T47D (cell line): ENCODE data around the gene ARHGEF40.

ENCODE experiments used
- DNase-seq, 2 experiments: peaks; one replicate each; pipeline versions ENCODE4 v3.0.0 to v3.0.0-alpha.2; 2011 to 2012; ENCODE audit warnings: low read depth in 1 of 2, low spot score in 1 of 2
- JUND ChIP-seq: IDR thresholded peaks from 2 replicates; pipeline ENCODE4 v1.6.1; 2012; ENCODE audit warnings: low read depth
- in situ Hi-C: cut with HindIII; loops from 2 replicates; pipeline ENCODE4 v1.10.0; 2016; ENCODE audit warnings: low sequenced_read_pairs, low pct_unique_long_range_greater_than_20kb

ARHGEF40 gene

DNA sequence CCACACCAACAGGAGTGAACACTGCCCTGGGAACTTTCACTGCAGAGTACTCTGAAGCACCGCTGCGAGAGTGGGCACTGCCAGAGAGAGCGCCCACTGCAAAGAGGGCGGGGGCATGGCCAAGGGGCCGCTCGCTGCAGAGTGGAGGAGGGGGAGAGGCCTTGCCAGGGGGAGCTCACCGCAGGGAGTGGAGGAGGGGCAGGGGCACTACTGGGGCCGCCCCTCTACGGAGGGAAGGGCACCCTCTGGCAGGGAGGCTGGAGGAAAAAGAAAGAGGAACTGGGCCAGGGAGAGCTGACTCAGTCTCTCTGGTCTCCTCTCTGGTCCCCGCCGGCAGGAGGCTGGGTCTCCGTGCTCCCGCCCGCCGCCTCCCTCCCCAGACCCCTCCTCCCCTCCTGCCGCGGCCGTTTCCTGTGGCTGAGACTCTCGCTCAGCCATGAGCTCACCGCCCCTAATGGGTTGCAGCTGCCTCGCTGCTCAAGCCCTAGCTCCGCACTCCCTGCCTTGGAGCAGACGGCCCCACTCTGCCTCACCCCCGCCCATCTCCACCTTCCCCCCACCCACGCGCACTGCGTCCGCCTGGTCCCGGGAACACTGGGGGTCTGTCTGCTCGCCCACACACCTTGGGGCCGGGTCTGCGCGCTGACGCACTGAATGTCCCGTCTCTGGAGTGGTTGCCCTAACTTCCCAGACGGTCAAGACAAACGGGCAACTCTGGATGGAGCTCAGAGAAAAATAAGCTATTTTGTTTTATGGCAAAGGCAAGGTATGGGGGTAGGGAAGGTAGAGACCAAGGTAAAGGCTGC lies 1.3 kb downstream of the ARHGEF40 start:
- in situ Hi-C loops = no loop called here
- TF ChIP-seq JUND = no peak
- no peak for DNase-seq

GRCh38 chr14:21072031-21072473 lies 1.9 kb downstream of the ARHGEF40 start:
- in situ Hi-C loops = no loop called here
- no peak for DNase-seq
- TF ChIP-seq JUND = no peak

DNA sequence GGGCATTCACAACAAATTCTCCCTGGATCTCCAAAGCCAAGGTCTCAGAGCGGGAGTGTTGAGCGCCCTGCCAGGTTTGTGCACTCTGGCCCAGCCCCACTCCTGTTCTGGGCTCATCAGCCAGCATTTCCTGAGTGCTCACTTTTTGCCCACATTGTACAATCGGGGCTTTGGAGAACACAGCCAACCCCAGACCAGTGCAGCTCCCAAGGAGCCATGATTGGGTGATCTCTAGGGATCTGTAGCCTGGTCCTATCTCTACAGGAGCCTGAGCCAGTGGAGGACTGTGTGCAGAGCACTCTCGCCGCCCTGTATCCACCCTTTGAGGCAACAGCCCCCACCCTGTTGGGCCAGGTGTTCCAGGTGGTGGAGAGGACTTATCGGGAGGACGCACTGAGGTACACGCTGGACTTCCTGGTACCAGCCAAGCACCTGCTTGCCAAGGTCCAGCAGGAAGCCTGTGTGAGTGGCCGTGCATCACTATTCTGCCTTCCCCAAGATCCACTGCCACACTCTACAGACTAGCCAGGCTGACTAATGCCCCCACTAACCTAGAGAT lies 2.8 kb downstream of the ARHGEF40 start:
- TF ChIP-seq JUND = no peak
- in situ Hi-C loops = no loop called here
- DNase-seq = no peak

DNA sequence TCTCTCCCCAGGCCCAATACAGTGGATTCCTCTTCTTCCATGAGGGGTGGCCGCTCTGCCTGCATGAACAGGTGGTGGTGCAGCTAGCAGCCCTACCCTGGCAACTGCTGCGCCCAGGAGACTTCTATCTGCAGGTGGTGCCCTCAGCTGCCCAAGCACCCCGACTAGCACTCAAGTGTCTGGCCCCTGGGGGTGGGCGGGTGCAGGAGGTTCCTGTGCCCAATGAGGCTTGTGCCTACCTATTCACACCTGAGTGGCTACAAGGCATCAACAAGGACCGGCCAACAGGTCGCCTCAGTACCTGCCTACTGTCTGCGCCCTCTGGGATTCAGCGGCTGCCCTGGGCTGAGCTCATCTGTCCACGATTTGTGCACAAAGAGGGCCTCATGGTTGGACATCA lies 3.8 kb downstream of the ARHGEF40 start:
- TF ChIP-seq JUND = no peak
- in situ Hi-C loops = no loop called here
- no peak for DNase-seq

DNA sequence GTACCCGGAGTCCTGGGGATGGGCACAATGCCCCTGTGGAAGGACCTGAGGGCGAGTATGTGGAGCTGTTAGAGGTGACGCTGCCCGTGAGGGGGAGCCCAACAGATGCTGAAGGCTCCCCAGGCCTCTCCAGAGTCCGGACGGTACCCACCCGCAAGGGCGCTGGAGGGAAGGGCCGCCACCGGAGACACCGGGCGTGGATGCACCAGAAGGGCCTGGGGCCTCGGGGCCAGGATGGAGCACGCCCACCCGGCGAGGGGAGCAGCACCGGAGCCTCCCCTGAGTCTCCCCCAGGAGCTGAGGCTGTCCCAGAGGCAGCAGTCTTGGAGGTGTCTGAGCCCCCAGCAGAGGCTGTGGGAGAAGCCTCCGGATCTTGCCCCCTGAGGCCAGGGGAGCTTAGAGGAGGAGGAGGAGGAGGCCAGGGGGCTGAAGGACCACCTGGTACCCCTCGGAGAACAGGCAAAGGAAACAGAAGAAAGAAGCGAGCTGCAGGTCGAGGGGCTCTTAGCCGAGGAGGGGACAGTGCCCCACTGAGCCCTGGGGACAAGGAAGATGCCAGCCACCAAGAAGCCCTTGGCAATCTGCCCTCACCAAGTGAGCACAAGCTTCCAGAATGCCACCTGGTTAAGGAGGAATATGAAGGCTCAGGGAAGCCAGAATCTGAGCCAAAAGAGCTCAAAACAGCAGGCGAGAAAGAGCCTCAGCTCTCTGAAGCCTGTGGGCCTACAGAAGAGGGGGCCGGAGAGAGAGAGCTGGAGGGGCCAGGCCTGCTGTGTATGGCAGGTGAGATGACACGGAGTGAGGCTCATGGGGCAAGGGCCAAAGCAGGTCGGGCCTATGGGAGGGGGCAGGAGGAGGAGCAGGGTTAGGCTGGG lies 4.5 kb downstream of the ARHGEF40 start:
- DNase-seq = no peak
- in situ Hi-C loops = no loop called here
- no peak for TF ChIP-seq JUND

- in situ Hi-C loops = no loop called here
- no peak for DNase-seq
- TF ChIP-seq JUND = no peak
These were observed 5.8 kb downstream of the ARHGEF40 start for GRCh38 chr14:21075719-21076437.

- in situ Hi-C loops = no loop called here
- no peak for DNase-seq
These were observed 7.6 kb downstream of the ARHGEF40 start for GRCh38 chr14:21077672-21078071.

GRCh38 chr14:21078287-21078686 lies 8.2 kb downstream of the ARHGEF40 start:
- in situ Hi-C loops = no loop called here
- no peak for DNase-seq
- no peak for TF ChIP-seq JUND

More at GRCh38 chr14:21077672-21078071, 7.6 kb downstream of the ARHGEF40 start:
- TF ChIP-seq JUND = no peak

GRCh38 chr14:21078726-21079125 lies 8.6 kb downstream of the ARHGEF40 start:
- in situ Hi-C loops = no loop called here
- no peak for DNase-seq
- TF ChIP-seq JUND = no peak

DNA sequence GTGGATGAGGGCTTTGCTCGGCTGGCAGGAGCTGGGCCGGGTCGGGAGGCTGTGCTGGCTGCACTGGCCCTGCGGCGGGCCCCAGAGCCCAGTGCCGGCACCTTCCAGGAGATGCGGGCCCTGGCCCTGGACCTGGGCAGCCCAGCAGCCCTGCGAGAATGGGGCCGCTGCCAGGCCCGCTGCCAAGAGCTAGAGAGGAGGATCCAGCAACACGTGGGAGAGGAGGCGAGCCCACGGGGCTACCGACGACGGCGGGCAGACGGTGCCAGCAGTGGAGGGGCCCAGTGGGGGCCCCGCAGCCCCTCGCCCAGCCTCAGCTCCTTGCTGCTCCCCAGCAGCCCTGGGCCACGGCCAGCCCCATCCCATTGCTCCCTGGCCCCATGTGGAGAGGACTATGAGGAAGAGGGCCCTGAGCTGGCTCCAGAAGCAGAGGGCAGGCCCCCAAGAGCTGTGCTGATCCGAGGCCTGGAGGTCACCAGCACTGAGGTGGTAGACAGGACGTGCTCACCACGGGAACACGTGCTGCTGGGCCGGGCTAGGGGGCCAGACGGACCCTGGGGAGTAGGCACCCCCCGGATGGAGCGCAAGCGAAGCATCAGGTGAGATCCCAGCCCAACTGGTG lies 11.5 kb downstream of the ARHGEF40 start:
- TF ChIP-seq JUND = no peak
- no peak for DNase-seq
- in situ Hi-C loops = no loop called here

GRCh38 chr14:21083565-21084325 lies 13.6 kb downstream of the ARHGEF40 start:
- DNase-seq = no peak
- TF ChIP-seq JUND = no peak
- in situ Hi-C loops = no loop called here
